Measurements from ENCODE around the gene ALDOB. TPM values are rescaled to one million over a fixed set of nuclear protein-coding genes. Genes with fewer than 3 reads are reported as not detected.
"Not testable (repeated sequence)": the region's sequence is repeated elsewhere in the genome, so short reads cannot be mapped to it uniquely, and the experiment has no call there.

The ALDOB gene
- polyA plus RNA-seq, 3 donors = 735 to 1,012 (median 923) TPM

- DNase-seq (ENCODE audit: low read depth in 3 of 3, low spot score in 2 of 3) = no peak
These were observed 47.0 kb downstream of the ALDOB start for GRCh38 chr9:101388507-101388993.

- DNase-seq (ENCODE audit: low read depth in 3 of 3, low spot score in 2 of 3) = no peak
These were observed 47.6 kb downstream of the ALDOB start for GRCh38 chr9:101387871-101388506.

- not testable (repeated sequence) for DNase-seq (ENCODE audit: low read depth in 3 of 3, low spot score in 2 of 3)
These were observed 50.6 kb downstream of the ALDOB start, which contains the start of gene BAAT for GRCh38 chr9:101384873-101385536. Gene BAAT (minus strand): TSS chr9:101385006. CDS start chr9:101371404, 13,602 bp downstream.

- no peak for DNase-seq (ENCODE audit: low read depth in 3 of 3, low spot score in 2 of 3)
These were observed 52.2 kb downstream of the ALDOB start for GRCh38 chr9:101383361-101383760.

GRCh38 chr9:101381833-101382342, 53.7 kb downstream of the ALDOB start:
- no peak for DNase-seq (ENCODE audit: low read depth in 3 of 3, low spot score in 2 of 3)

GRCh38 chr9:101381118-101381517, 54.5 kb downstream of the ALDOB start:
- DNase-seq (ENCODE audit: low read depth in 3 of 3, low spot score in 2 of 3) = no peak

- no peak for DNase-seq (ENCODE audit: low read depth in 3 of 3, low spot score in 2 of 3)
These were observed 55.3 kb downstream of the ALDOB start for GRCh38 chr9:101380295-101380694.

GRCh38 chr9:101376111-101376848, 59.3 kb downstream of the ALDOB start:
- no peak for DNase-seq (ENCODE audit: low read depth in 3 of 3, low spot score in 2 of 3)

GRCh38 chr9:101375546-101375945, 60.0 kb downstream of the ALDOB start:
- no peak for DNase-seq (ENCODE audit: low read depth in 3 of 3, low spot score in 2 of 3)

GRCh38 chr9:101372327-101373118, 63.1 kb downstream of the ALDOB start:
- DNase-seq (ENCODE audit: low read depth in 3 of 3, low spot score in 2 of 3) = no peak

GRCh38 chr9:101371813-101372212, 63.8 kb downstream of the ALDOB start:
- no peak for DNase-seq (ENCODE audit: low read depth in 3 of 3, low spot score in 2 of 3)

Other genes starting within 250 kb of the ALDOB start
- under 1 TPM; 0.21 to 0.44 (median 0.33) TPM for gene BAAT, start 50.8 kb downstream of the ALDOB start, polyA plus RNA-seq (ENCODE audit: insufficient read length in 3 of 3)
- gene MRPL50, start 37.2 kb downstream of the ALDOB start, polyA plus RNA-seq (ENCODE audit: insufficient read length in 3 of 3) = 10 to 100 TPM; 27.3 to 31.5 (median 29.3) TPM
- 10 to 100 TPM; 44.2 to 51.2 (median 45.4) TPM for gene ZNF189, start 36.9 kb downstream of the ALDOB start, polyA plus RNA-seq (ENCODE audit: insufficient read length in 3 of 3)
- 10 to 100 TPM; 67.3 to 73.5 (median 67.3) TPM for gene RNF20, start 98.1 kb upstream of the ALDOB start, polyA plus RNA-seq (ENCODE audit: insufficient read length in 3 of 3)
- gene PPP3R2, start 159.2 kb upstream of the ALDOB start, polyA plus RNA-seq (ENCODE audit: insufficient read length in 3 of 3) = under 1 TPM in 1 of 3 donors, not detected in 2; 0.10 TPM